ENCODE data around the gene GLE1. TPM values are rescaled to one million over a fixed set of nuclear protein-coding genes. Genes with fewer than 3 reads are reported as not detected.

The GLE1 gene
- total and polyA plus RNA-seq, 2 donors (not counting 1 experiment from before 2014, with no cell fraction given), result 11.8 to 30.3 TPM

DNA sequence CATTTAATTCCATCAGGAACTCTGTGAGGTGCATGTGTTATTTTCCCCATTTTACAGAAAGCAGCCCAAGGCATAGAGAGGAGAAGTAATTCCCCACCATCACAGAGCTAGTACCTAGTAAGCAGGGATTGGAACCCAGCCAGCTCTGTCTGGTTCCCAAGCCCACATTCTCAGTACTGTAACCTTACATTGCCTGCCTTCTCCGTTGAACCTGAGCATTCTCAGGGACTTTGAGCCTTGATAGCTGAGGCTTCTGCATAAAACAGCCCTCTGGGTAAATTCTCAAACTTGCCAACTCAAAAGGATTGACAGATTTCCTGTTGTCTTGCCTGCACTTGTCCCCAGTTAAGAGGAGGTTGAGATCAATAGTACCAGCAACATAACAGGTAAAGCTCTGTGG is 9.2 kb upstream of the GLE1 start:
- no peak overlapping the region for H3K27ac Mint-ChIP-seq
- ChIA-PET CTCF (interaction anchor here (0.5 to 1.4 kb wide), 2 partner anchors 66 to 200 kb away, joined by 3 to 4 read pairs; no protein-coding TSS in a partner anchor), POLR2A (no interaction called here)

GRCh38 chr9:128495804-128496417 is 8.6 kb upstream of the GLE1 start:
- ChIA-PET POLR2A (no interaction called here), CTCF (interaction anchor here (0.5 to 1.4 kb wide), 3 partner anchors 57 to 201 kb away, joined by 3 to 4 read pairs (median 3); no protein-coding TSS in a partner anchor)
- H3K4me3 Mint-ChIP-seq, result no peak overlapping the region

More for the DNA sequence above, 9.2 kb upstream of the GLE1 start:
- H3K4me3 Mint-ChIP-seq, result no peak overlapping the region
- Histone ChIP-seq H2AFZ (ENCODE audit: insufficient read depth, low read depth, low read length, poor library complexity, severe bottlenecking) (no peak overlapping the region), H3K9me3 (ENCODE audit: control extremely low read depth in 1 of 3, control insufficient read depth in 2 of 3, insufficient read depth in 1 of 3, low read length in 2 of 3) (no peaks in the 10 kb centered on the region), H3K4me2 (replicated peaks; ENCODE audit: low read depth, low read length, poor library complexity, severe bottlenecking) (no peak overlapping the region), H3K27ac (ENCODE audit: low read length in 2 of 2) (no peak overlapping the region), H3K79me2 (ENCODE audit: control insufficient read depth, insufficient read depth, low read length) (no peaks in the 10 kb centered on the region), H4K20me1 (ENCODE audit: control insufficient read depth, insufficient read depth, low read length, poor library complexity, severe bottlenecking) (no peaks in the 10 kb centered on the region), H3K27me3 (replicated peaks in 1 of 4; ENCODE audit: control extremely low read depth in 1 of 4, control insufficient read depth in 3 of 4, insufficient read depth in 4 of 4, low read length in 3 of 4) (no peaks in the 10 kb centered on the region), H3K9ac (ENCODE audit: low read length) (no peak overlapping the region), H3K4me1 (ENCODE audit: control insufficient read depth in 2 of 2, insufficient read depth in 2 of 2, low read length in 2 of 2) (peaks cover 9 to 11% of the 10 kb centered on the region in 2 donors), H3K4me3 (ENCODE audit: control extremely low read depth in 1 of 5, extremely low read depth in 1 of 5, insufficient read depth in 1 of 5, low read depth in 2 of 5, low read length in 4 of 5) (no peak overlapping the region), H3K36me3 (replicated peaks in 1 of 2; ENCODE audit: control extremely low read depth in 1 of 2, control insufficient read depth in 1 of 2, extremely low read depth in 1 of 2, insufficient read depth in 2 of 2, low read length in 1 of 2) (peaks cover 0 to 49% of the 10 kb centered on the region in 2 experiments)
- intact Hi-C loops (cut with micrococcal nuclease), result no loop called here
- H3K27me3 Mint-ChIP-seq, result no peaks in the 10 kb centered on the region
- DNase-seq, result no peak
- WGBS (ENCODE audit: insufficient coverage), result 9% methylated on average over 1 of the region's 1 CpG
- peaks cover 10% of the 10 kb centered on the region for H3K4me1 Mint-ChIP-seq
- no peak for TF ChIP-seq EZH2 (IDR thresholded peaks at IDR 0.05; ENCODE audit: borderline replicate concordance, insufficient read depth, low read depth, low read length, poor library complexity, severe bottlenecking)
- TF ChIP-seq, protein P1, sequence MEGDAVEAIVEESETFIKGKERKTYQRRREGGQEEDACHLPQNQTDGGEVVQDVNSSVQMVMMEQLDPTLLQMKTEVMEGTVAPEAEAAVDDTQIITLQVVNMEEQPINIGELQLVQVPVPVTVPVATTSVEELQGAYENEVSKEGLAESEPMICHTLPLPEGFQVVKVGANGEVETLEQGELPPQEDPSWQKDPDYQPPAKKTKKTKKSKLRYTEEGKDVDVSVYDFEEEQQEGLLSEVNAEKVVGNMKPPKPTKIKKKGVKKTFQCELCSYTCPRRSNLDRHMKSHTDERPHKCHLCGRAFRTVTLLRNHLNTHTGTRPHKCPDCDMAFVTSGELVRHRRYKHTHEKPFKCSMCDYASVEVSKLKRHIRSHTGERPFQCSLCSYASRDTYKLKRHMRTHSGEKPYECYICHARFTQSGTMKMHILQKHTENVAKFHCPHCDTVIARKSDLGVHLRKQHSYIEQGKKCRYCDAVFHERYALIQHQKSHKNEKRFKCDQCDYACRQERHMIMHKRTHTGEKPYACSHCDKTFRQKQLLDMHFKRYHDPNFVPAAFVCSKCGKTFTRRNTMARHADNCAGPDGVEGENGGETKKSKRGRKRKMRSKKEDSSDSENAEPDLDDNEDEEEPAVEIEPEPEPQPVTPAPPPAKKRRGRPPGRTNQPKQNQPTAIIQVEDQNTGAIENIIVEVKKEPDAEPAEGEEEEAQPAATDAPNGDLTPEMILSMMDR (IDR thresholded peaks at IDR 0.05), result no peak
- no peaks in the 10 kb centered on the region for H3K9me3 Mint-ChIP-seq (ENCODE audit: insufficient read depth)
- no peak for ATAC-seq (ENCODE audit: low read depth)

More at GRCh38 chr9:128495804-128496417, 8.6 kb upstream of the GLE1 start:
- intact Hi-C loops (cut with micrococcal nuclease), result no loop called here
- 80% methylated on average over 6 of the region's 6 CpGs for WGBS (ENCODE audit: insufficient coverage)
- no peak overlapping the region for H3K4me3 ChIP-seq (ENCODE audit: control extremely low read depth in 1 of 5, extremely low read depth in 1 of 5, insufficient read depth in 1 of 5, low read depth in 2 of 5, low read length in 4 of 5)
- no peak overlapping the region for H3K9ac ChIP-seq (ENCODE audit: low read length)
- H3K9me3 Mint-ChIP-seq (ENCODE audit: insufficient read depth), result no peaks in the 10 kb centered on the region
- H3K4me1 Mint-ChIP-seq, result peaks cover 10% of the 10 kb centered on the region
- no peak overlapping the region for H3K27ac Mint-ChIP-seq
- H2AFZ ChIP-seq (ENCODE audit: insufficient read depth, low read depth, low read length, poor library complexity, severe bottlenecking), result no peak overlapping the region
- TF ChIP-seq, protein P1 (IDR thresholded peaks at IDR 0.05), result no peak
- TF ChIP-seq EZH2 (IDR thresholded peaks at IDR 0.05; ENCODE audit: borderline replicate concordance, insufficient read depth, low read depth, low read length, poor library complexity, severe bottlenecking), result no peak
- ATAC-seq (ENCODE audit: low read depth) (no peak), DNase-seq (no peak)
- H4K20me1 ChIP-seq (ENCODE audit: control insufficient read depth, insufficient read depth, low read length, poor library complexity, severe bottlenecking), result no peaks in the 10 kb centered on the region
- no peak overlapping the region for H3K4me2 ChIP-seq (replicated peaks; ENCODE audit: low read depth, low read length, poor library complexity, severe bottlenecking)
- no peaks in the 10 kb centered on the region for H3K27me3 ChIP-seq (replicated peaks in 1 of 4; ENCODE audit: control extremely low read depth in 1 of 4, control insufficient read depth in 3 of 4, insufficient read depth in 4 of 4, low read length in 3 of 4)
- no peak overlapping the region for H3K27ac ChIP-seq (ENCODE audit: low read length in 2 of 2)
- peaks cover 0 to 47% of the 10 kb centered on the region in 2 experiments for H3K36me3 ChIP-seq (replicated peaks in 1 of 2; ENCODE audit: control extremely low read depth in 1 of 2, control insufficient read depth in 1 of 2, extremely low read depth in 1 of 2, insufficient read depth in 2 of 2, low read length in 1 of 2)
- H3K9me3 ChIP-seq (ENCODE audit: control extremely low read depth in 1 of 3, control insufficient read depth in 2 of 3, insufficient read depth in 1 of 3, low read length in 2 of 3), result no peaks in the 10 kb centered on the region
- H3K79me2 ChIP-seq (ENCODE audit: control insufficient read depth, insufficient read depth, low read length), result no peaks in the 10 kb centered on the region
- H3K27me3 Mint-ChIP-seq, result no peaks in the 10 kb centered on the region
- H3K4me1 ChIP-seq (ENCODE audit: control insufficient read depth in 2 of 2, insufficient read depth in 2 of 2, low read length in 2 of 2), result peaks cover 9 to 11% of the 10 kb centered on the region in 2 donors

Data from B cell (primary cell).